GM19468 (cell line): Measurements from ENCODE around the gene TSPAN14.

Source experiments
- ATAC-seq: cut with Tn5 transposase; IDR thresholded peaks from one replicate; pipeline ENCODE4 v1.9.1; 2021; ENCODE audit warnings: mild to moderate bottlenecking, moderate library complexity, moderate number of reproducible peaks; ENCODE audit not compliant: unreplicated experiment; ENCODE audit errors: extremely low read depth

Gene TSPAN14

GRCh38 chr10:80569131-80569895 is 115.2 kb downstream of the TSPAN14 start:
- ATAC-seq = no peak

DNA sequence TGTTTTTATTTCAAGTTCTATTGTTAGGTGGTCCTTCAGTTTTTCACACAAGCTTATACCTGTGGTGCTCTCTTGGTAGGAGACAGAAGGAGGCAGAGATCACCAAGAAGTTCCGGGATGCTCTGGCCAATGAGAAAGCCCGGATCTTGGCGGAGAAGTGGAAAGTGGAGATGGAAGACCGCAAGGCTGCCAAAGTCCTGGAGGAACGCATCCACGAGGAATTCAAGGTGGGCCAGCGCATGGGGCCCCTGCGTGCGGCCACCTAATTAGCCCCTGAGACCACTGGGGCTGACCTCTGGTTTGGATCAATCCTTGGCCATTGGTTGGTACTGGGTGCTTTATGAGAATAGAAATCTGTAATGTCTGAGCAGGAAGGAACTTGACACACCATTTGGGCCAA is 117.2 kb downstream of the TSPAN14 start:
- no peak for ATAC-seq

DNA sequence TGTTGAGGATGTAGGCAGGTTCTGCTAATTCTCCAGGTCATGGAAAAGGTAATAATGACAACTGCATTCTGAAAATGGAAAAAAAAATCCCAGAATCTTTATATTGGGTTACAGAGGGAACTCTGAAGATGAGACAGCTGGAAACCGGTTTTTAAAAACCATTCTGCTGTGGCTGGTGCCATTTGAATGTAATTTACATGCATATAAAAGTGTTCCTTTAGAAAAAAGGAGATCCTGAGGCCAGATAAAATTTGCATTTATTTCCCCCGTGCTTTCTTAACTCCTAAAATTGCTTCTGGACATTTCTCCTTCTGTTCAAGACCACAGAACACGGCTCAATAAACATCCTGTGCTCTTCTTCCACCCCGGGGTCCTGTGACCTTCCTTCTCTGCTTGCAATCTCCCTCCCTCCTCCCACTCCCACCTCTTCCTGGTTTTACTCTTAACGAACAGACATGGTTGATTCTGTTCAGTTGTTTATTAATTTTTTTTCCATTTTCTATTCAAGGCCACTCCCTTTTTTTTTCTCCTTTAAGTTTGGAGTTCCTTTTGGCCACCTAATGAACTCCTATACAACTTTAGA is 125.2 kb downstream of the TSPAN14 start:
- no peak for ATAC-seq

GRCh38 chr10:80579849-80580637 is 125.9 kb downstream of the TSPAN14 start:
- no peak for ATAC-seq

DNA sequence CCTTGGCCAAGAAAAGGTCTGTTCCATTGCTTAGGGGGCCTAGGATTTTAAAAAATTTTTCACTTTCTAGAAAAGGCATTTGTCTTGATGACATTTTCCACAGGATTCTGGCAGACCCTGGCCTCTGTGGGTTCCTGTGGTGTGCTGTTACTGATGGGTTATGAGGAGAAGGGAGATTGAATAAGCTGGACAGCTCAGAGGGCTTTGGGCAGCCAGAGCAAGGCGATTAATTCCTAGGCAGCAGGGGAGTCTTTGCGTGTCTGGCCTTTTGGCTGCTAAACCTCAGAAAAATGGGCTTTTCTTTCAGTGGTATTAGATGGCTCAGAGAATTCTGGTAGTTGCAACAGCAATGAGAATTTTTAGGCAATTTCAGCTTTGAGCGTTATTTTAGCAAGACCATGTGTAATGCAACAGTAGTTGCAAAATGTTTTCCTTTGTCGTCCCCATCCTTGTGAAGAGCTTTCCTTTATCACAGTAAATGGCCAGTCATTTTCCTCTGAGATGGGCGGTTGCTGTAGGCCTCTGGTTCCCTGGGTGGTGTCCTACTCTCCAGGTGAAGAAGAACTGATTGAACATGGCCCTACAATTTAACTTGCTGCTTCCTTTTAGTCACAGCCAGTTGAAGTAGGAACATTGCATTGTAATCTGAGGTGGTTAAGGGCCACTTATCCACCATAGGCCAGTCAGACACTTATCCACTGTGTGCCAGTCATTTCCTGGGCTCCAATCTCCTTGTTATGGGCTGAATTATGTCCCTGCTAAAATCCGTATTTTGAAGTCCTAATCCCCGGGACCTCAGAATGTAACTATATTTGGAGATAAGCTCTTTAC is 126.7 kb downstream of the TSPAN14 start:
- ATAC-seq = no peak

- ATAC-seq = no peak
Observed at GRCh38 chr10:80581469-80581835, 127.3 kb downstream of the TSPAN14 start.

DNA sequence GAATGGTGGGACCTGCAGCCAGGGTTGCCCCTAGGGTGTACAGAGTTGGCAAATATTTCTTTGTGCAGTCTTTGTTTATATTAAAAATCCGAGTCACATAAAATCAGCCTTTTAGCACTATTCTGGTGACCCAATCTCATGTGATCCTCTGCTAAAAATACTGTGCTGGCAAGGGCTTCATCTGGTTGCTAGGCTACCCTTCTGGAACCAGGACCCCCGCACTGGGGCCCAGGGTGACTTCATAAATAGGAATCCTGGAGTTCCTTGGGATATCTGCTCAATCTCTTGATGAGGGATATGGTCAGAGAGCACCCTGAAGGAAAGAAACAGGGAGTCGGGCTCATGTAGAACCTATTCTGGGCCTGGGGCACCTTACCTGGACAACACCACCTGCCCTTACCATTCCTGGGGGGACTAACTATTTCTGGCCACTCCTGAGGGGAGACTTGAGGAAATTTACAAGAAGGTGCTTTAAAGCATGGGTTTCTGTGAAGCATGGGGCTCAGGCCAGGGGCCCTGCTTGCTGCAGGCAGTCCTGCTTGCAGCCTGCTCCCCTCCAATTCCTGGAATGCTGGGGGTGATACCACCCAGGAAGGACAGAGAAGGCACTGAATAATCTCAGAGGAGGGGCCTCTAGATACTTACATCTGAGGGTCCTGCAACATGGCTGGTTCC is 128.3 kb downstream of the TSPAN14 start:
- ATAC-seq = no peak
